Activated CD4-positive, alpha-beta T cell treated with anti-CD3 and anti-CD28 coated beads for 36 hours (primary cell): Measurements from ENCODE around the gene ZNF335. TPM values are rescaled to one million over a fixed set of nuclear protein-coding genes. Genes with fewer than 3 reads are reported as not detected.

Source experiments
- ATAC-seq: fragments of 200-7000 bp; cut with Tn5 transposase; one replicate; pipeline ENCODE4 v1.10.0; 2021; ENCODE audit warnings: mild to moderate bottlenecking, moderate library complexity
- CTCF ChIA-PET: fragments of 350-600 bp; sonication (Branson Sonifier 250); formaldehyde crosslinking; loops from one replicate; lab custom pipeline; 2021; ENCODE audit warnings: antibody characterized with exemption; lab: Charles Lee
- POLR2A ChIA-PET: fragments of 350-600 bp; sonication (Branson Sonifier 250); formaldehyde crosslinking; loops from one replicate; lab custom pipeline; 2021; ENCODE audit warnings: antibody characterized with exemption, inconsistent platforms; lab: Charles Lee
- DNase-seq: peaks from one replicate; pipeline ENCODE4 v3.0.0-alpha.2; 2020
- H3K27ac Mint-ChIP-seq: one replicate; pipeline ENCODE4 v1.8.0; 2021; ENCODE audit warnings: mixed read lengths
- H3K27me3 Mint-ChIP-seq: one replicate; pipeline ENCODE4 v1.8.0; 2021; ENCODE audit warnings: mixed read lengths
- H3K36me3 Mint-ChIP-seq: one replicate; pipeline ENCODE4 v1.8.0; 2021; ENCODE audit warnings: low read depth, mixed read lengths
- H3K4me1 Mint-ChIP-seq: one replicate; pipeline ENCODE4 v1.8.0; 2021; ENCODE audit warnings: mixed read lengths
- H3K4me3 Mint-ChIP-seq: one replicate; pipeline ENCODE4 v1.8.0; 2021; ENCODE audit warnings: mild to moderate bottlenecking, moderate library complexity, mixed read lengths
- H3K9me3 Mint-ChIP-seq: one replicate; pipeline ENCODE4 v1.8.0; 2021; ENCODE audit warnings: low read depth, mixed read lengths
- intact Hi-C, 2 experiments: fragments of 100-400 bp; cut with DNase I in 1 of 2; cut with micrococcal nuclease in 1 of 2; formaldehyde crosslinking; loops; one replicate each; pipeline versions ENCODE4 v1.14.2 to v1.15.1; 2022 to 2024; cut with DNase I, micrococcal nuclease
- total RNA-seq, 2 experiments: library from RNA; stranded (reverse); gene quantifications; one replicate each; pipeline ENCODE4 v1.2.3, GENCODE V29; 2021

The ZNF335 gene
- total RNA-seq = 10 to 100 TPM; 27.4 to 28.9 TPM

DNA sequence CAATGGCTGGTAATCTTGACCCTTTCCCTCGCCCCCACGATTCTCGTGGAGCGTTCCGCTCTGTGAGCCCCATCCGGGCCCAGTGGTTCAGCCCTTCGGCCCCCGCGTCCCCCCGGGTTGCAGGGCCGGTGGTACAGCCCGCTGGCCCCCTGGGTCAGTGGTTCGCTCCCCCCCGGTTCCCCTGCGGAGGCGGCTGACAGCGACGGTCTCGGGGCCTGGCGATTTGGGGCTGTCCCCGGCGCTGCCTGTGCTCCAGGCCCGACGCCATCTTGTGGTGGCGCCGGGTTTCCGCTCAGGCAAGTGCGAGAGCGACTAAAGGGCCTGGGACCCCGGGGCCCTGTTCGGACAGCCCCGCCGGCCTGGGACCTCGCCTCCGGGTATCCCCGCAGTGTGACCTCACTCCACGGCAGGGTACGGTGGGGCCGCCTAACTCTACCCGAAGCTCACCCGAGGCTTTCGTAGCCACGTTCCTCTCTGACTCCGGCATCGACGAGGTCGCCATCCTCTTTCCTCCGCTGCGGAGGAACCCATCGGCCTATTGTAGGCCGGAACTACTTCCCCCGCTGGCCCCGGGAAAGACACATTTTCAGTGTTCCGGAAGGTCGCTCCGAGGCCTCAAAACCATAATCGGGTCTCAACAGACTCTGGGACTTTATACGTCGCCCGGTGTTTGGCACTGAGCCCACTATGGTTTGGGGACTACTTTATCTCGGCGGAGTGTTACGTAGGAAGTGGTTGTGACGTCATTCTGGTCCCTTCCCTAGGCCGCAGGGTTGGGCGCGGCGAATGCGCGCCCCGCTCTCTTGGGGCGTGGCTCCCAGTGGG, at the start of gene ZNF335:
TSS of gene ZNF335 (minus strand) at position 529 of the 825 bp plus-strand sequence. CDS start 793 bp downstream, outside the sequence.
- H3K4me3 Mint-ChIP-seq = peak within 1 kb of the TSS; percentile 94
- H3K36me3 Mint-ChIP-seq = peaks cover 22% of the 10 kb centered on the region

DNA sequence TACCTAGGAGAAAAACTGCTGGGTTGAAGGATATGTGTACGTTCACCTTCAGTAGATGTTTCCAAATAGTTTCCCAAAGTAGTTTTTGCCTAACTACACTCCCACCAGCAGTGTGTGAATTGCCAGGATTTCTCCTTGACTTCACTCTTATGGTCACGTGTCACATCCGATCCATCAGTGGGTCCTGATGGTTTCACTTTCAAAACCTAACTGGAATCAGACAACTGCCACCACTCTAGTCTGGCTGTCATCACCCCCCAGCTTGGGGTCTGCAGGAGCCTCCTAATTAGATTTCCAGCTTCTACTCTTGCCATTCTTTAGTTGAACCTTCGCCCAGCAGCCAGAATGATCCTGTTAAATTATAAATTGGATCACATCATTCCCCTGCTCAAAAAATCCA, 48.6 kb upstream of the ZNF335 start:
- Mint-ChIP-seq H3K4me3 (no peak overlapping the region), H3K27ac (no peak overlapping the region), H3K27me3 (peaks cover 28% of the 10 kb centered on the region), H3K9me3 (no peaks in the 10 kb centered on the region), H3K4me1 (peaks cover 21% of the 10 kb centered on the region), H3K36me3 (no peaks in the 10 kb centered on the region)
- intact Hi-C loops = loop anchor here in 1 of 2 experiments (2.0 to 5.0 kb wide), 2 partner anchors 287 to 344 kb away; partner anchors contain the start of gene CDH22
- ChIA-PET CTCF (interaction anchor here (1.3 kb wide), 1 partner anchor 8 kb away, joined by 3 read pairs; the partner anchor contains the start of gene SLC12A5), POLR2A (no interaction called here)
- DNase-seq = no peak
- no peak for ATAC-seq

More for the DNA sequence above, at the start of gene ZNF335:
- no peaks in the 10 kb centered on the region for H3K27me3 Mint-ChIP-seq
- POLR2A ChIA-PET = interaction anchor here (0.6 to 5.1 kb wide), 8 partner anchors 11 to 203 kb away, joined by 3 to 45 read pairs (median 3); partner anchors contain the start of genes ACOT8, DNTTIP1, PCIF1 and WFDC3
- H3K4me1 Mint-ChIP-seq = peaks cover 15% of the 10 kb centered on the region
- intact Hi-C loops = loop anchor here (1.0 to 10.0 kb wide), 20 partner anchors 37 to 1761 kb away; partner anchors contain the start of genes ACOT8 (in 2 of the 2), CTSA (in 2 of the 2), ELMO2 (in 2 of the 2) and NEURL2 (in 2 of the 2)
- DNase-seq (peak; percentile 96), ATAC-seq (peak; percentile 88)
- H3K9me3 Mint-ChIP-seq = no peaks in the 10 kb centered on the region
- H3K27ac Mint-ChIP-seq = peak within 1 kb of the TSS; percentile 98
- CTCF ChIA-PET = interaction anchor here (0.6 to 4.6 kb wide), 13 partner anchors 14 to 678 kb away, joined by 3 to 42 read pairs (median 3); partner anchors contain the start of gene PCIF1

DNA sequence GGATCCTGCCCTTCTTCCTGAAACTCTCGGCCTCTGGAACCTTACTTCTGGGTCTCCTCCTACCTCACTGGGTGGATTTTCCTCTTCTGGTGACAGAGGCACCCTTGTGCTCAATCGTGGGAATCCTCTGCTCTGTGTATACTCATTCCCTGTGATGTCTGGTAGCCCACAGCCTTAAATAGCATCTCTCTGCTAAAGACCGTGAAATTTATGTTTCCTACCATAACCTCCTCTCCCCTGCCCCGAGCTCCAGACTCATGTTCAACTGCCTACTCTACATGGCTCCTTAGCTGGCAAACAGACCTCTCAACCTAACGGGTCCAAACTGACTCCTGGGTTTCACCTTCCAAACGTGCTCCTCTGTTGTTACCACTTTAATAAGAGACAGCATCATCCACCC, 46.6 kb upstream of the ZNF335 start:
- POLR2A ChIA-PET = no interaction called here
- ATAC-seq (no peak), DNase-seq (no peak)
- CTCF ChIA-PET = interaction anchor here (1.4 to 1.6 kb wide), 2 partner anchors 32 to 157 kb away, joined by 3 to 8 read pairs; no protein-coding TSS in a partner anchor
- Mint-ChIP-seq H3K4me3 (no peak overlapping the region), H3K9me3 (no peaks in the 10 kb centered on the region), H3K4me1 (peaks cover 30% of the 10 kb centered on the region), H3K27ac (no peak overlapping the region), H3K36me3 (no peaks in the 10 kb centered on the region), H3K27me3 (peaks cover 29% of the 10 kb centered on the region)
- intact Hi-C loops = no loop called here

GRCh38 chr20:46018112-46018511, 46.1 kb upstream of the ZNF335 start:
- ATAC-seq (no peak), DNase-seq (no peak)
- intact Hi-C loops = no loop called here
- no peaks in the 10 kb centered on the region for H3K9me3 Mint-ChIP-seq
- no peak overlapping the region for H3K4me3 Mint-ChIP-seq
- POLR2A ChIA-PET = no interaction called here
- peaks cover 26% of the 10 kb centered on the region for H3K27me3 Mint-ChIP-seq
- no peak overlapping the region for H3K27ac Mint-ChIP-seq
- H3K4me1 Mint-ChIP-seq = peaks cover 29% of the 10 kb centered on the region
- CTCF ChIA-PET = interaction anchor here (1.4 to 1.6 kb wide), 3 partner anchors 23 to 158 kb away, joined by 3 to 8 read pairs (median 3); no protein-coding TSS in a partner anchor
- no peaks in the 10 kb centered on the region for H3K36me3 Mint-ChIP-seq

GRCh38 chr20:46017272-46017671, 45.3 kb upstream of the ZNF335 start:
- Mint-ChIP-seq H3K36me3 (no peaks in the 10 kb centered on the region), H3K27ac (no peak overlapping the region), H3K27me3 (peaks cover 34% of the 10 kb centered on the region), H3K4me3 (no peak overlapping the region), H3K9me3 (no peaks in the 10 kb centered on the region), H3K4me1 (peaks cover 33% of the 10 kb centered on the region)
- CTCF ChIA-PET = interaction anchor here (0.7 to 1.6 kb wide), 4 partner anchors 12 to 158 kb away, joined by 3 to 8 read pairs (median 3); no protein-coding TSS in a partner anchor
- POLR2A ChIA-PET = no interaction called here
- ATAC-seq = no peak
- intact Hi-C loops = no loop called here
- no peak for DNase-seq

DNA sequence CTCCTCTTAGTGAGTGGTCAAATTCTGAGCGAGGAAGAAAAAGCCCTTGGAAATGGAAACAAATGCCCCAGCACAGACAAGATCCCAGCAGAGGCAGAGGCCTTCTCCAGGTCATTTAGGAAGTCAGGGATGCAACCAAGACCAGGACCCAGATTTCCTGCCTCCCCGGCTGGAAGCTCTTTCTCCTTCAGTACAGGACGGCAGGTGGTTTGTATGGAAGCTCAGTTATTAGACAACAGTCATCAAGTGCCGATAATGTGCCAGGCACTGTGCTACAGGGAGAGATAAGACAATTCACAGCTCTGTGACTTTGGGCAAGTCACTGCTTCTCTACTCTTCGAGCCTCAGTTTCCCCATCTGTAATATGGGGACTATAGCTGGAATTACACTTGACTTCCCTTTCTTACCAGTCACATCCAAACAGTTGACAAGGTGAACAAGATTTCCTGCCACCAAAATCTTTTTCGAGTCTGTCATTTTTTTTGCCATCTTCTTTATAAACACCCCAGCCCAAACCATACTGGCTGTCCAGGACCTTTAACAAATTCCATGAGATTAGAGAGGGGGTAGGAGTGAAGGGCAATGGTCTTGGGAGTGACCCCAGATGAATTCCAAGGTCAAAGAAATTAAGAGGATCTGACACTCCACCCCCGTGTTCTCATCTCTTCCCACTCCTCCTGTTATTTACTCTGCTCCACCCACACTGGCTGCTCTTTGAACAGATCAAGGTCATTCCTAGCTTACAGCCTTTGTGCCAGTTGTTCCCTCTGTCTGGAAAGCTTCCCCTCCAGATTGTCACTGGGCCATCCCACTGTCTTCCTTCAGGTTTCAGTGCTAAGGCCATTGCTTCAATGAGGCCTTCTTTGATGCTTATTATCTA, 42.8 kb upstream of the ZNF335 start:
- H3K27ac Mint-ChIP-seq = no peak overlapping the region
- no peak for DNase-seq
- H3K4me1 Mint-ChIP-seq = peaks cover 44% of the 10 kb centered on the region
- H3K4me3 Mint-ChIP-seq = peak overlapping the region; percentile 11
- no peaks in the 10 kb centered on the region for H3K9me3 Mint-ChIP-seq
- ATAC-seq = no peak
- ChIA-PET POLR2A (no interaction called here), CTCF (interaction anchor here (0.6 to 4.7 kb wide), 23 partner anchors 8 to 671 kb away, joined by 3 to 51 read pairs (median 5); partner anchors contain the start of gene ZNF335)
- peaks cover 50% of the 10 kb centered on the region for H3K27me3 Mint-ChIP-seq
- no peaks in the 10 kb centered on the region for H3K36me3 Mint-ChIP-seq
- intact Hi-C loops = loop anchor here (1.0 to 5.0 kb wide), 8 partner anchors 27 to 673 kb away; partner anchors contain the start of genes NCOA5 (in 1 of the 2), TP53RK (in 1 of the 2) and ZNF335 (in 1 of the 2)

GRCh38 chr20:46013829-46014516, 42.0 kb upstream of the ZNF335 start:
- peaks cover 51% of the 10 kb centered on the region for H3K4me1 Mint-ChIP-seq
- H3K4me3 Mint-ChIP-seq = peak overlapping the region; percentile 39
- DNase-seq (peak; percentile 85), ATAC-seq (peak; percentile 88)
- intact Hi-C loops = loop anchor here (1.0 to 5.0 kb wide), 9 partner anchors 7 to 673 kb away; partner anchors contain the start of genes NCOA5 (in 1 of the 2), TP53RK (in 1 of the 2) and ZNF335 (in 1 of the 2)
- POLR2A ChIA-PET = no interaction called here
- no peaks in the 10 kb centered on the region for H3K9me3 Mint-ChIP-seq
- no peaks in the 10 kb centered on the region for H3K36me3 Mint-ChIP-seq
- peaks cover 58% of the 10 kb centered on the region for H3K27me3 Mint-ChIP-seq
- CTCF ChIA-PET = interaction anchor here (0.6 to 4.7 kb wide), 29 partner anchors 9 to 671 kb away, joined by 3 to 51 read pairs (median 5); partner anchors contain the start of gene ZNF335
- no peak overlapping the region for H3K27ac Mint-ChIP-seq

- no peak overlapping the region for H3K27ac Mint-ChIP-seq
- peaks cover 60% of the 10 kb centered on the region for H3K27me3 Mint-ChIP-seq
- intact Hi-C loops = loop anchor here (1.0 to 5.0 kb wide), 7 partner anchors 8 to 674 kb away; partner anchors contain the start of genes TP53RK (in 1 of the 2) and ZNF335 (in 1 of the 2)
- no peaks in the 10 kb centered on the region for H3K9me3 Mint-ChIP-seq
- peak overlapping the region; percentile 39 for H3K4me3 Mint-ChIP-seq
- no peaks in the 10 kb centered on the region for H3K36me3 Mint-ChIP-seq
- CTCF ChIA-PET = interaction anchor here (0.7 to 4.7 kb wide), 19 partner anchors 9 to 309 kb away, joined by 3 to 51 read pairs (median 6); partner anchors contain the start of gene ZNF335
- DNase-seq (no peak), ATAC-seq (no peak)
- H3K4me1 Mint-ChIP-seq = peaks cover 57% of the 10 kb centered on the region
- POLR2A ChIA-PET = no interaction called here
Observed at GRCh38 chr20:46013322-46013828, 41.4 kb upstream of the ZNF335 start.

GRCh38 chr20:46012921-46013320, 40.9 kb upstream of the ZNF335 start:
- Mint-ChIP-seq H3K9me3 (no peaks in the 10 kb centered on the region), H3K27me3 (peaks cover 60% of the 10 kb centered on the region), H3K4me1 (peaks cover 61% of the 10 kb centered on the region), H3K27ac (no peak overlapping the region), H3K4me3 (no peak overlapping the region), H3K36me3 (no peaks in the 10 kb centered on the region)
- DNase-seq (no peak), ATAC-seq (no peak)
- ChIA-PET CTCF (interaction anchor here (0.6 to 4.7 kb wide), 20 partner anchors 8 to 356 kb away, joined by 3 to 51 read pairs (median 4); partner anchors contain the start of genes SLC12A5 and ZNF335), POLR2A (no interaction called here)
- intact Hi-C loops = loop anchor here (1.0 to 5.0 kb wide), 7 partner anchors 8 to 674 kb away; partner anchors contain the start of genes TP53RK (in 1 of the 2) and ZNF335 (in 1 of the 2)
